ENCODE measurements around the gene BANF2. TPM values are rescaled to one million over a fixed set of nuclear protein-coding genes. Genes with fewer than 3 reads are reported as not detected.

Gene BANF2
- total RNA-seq, 1 experiment from 2014 or later = not detected

- no peak overlapping the region for H3K9ac ChIP-seq (ENCODE audit: extremely low read depth, insufficient read length, low read length)
- no CpG with 5 or more reads among the region's 2 CpGs for WGBS (ENCODE audit: extremely low coverage, insufficient read length, low lambda C conversion rate)
- H3K14ac ChIP-seq (ENCODE audit: insufficient read depth, low read length) = no peak overlapping the region
- Mint-ChIP-seq H3K4me1 (peaks cover 21 to 23% of the 10 kb centered on the region in 2 experiments), H3K4me3 (no peak overlapping the region), H3K9me3 (peaks cover 10 to 26% of the 10 kb centered on the region in 2 experiments), H3K36me3 (ENCODE audit: insufficient read depth in 1 of 3, low read depth in 3 of 3) (peaks cover 0 to 14% (median 10%) of the 10 kb centered on the region in 3 experiments; a peak in 6 of 7 replicates), H3K27me3 (ENCODE audit: low read depth) (peaks cover 22% of the 10 kb centered on the region), H3K27ac (no peak overlapping the region)
- no peak overlapping the region for H3T11ph ChIP-seq (ENCODE audit: low read length)
- DNase-seq = no peak
- H3K23me2 ChIP-seq (ENCODE audit: insufficient read length, low read depth, low read length, poor library complexity, severe bottlenecking) = no peaks in the 10 kb centered on the region
- no peak overlapping the region for H2AK5ac ChIP-seq (ENCODE audit: insufficient read length, low read length)
- H4K20me1 ChIP-seq (ENCODE audit: control insufficient read depth, insufficient read depth, insufficient read length) = no peaks in the 10 kb centered on the region
- H2AFZ ChIP-seq (ENCODE audit: low read length) = no peak overlapping the region
- no peaks in the 10 kb centered on the region for H3K9me3 ChIP-seq (ENCODE audit: control insufficient read depth, low read depth, low read length)
- TF ChIP-seq CTCF (conservative IDR thresholded peaks at IDR 0.05) = no peak
- no peaks in the 10 kb centered on the region for H3K79me1 ChIP-seq (ENCODE audit: insufficient read depth, low read depth, low read length, poor library complexity, severe bottlenecking)
- no peak overlapping the region for H4K91ac ChIP-seq (ENCODE audit: insufficient read length, low read depth, low read length)
- H4K8ac ChIP-seq (replicated peaks; ENCODE audit: insufficient read length, low read depth, low read length) = no peak overlapping the region
- H3K27ac ChIP-seq (ENCODE audit: insufficient read length, low read depth, low read length) = no peak overlapping the region
- no peaks in the 10 kb centered on the region for H3K79me2 ChIP-seq (ENCODE audit: insufficient read depth, low read length)
- no peak overlapping the region for H3K56ac ChIP-seq (ENCODE audit: insufficient read length, low read depth, low read length)
- H2BK12ac ChIP-seq (ENCODE audit: insufficient read length, low read depth, low read length) = no peak overlapping the region
- no peaks in the 10 kb centered on the region for H3K27me3 ChIP-seq (ENCODE audit: insufficient read depth, low read length)
- H2BK120ac ChIP-seq (ENCODE audit: low read depth, low read length, poor library complexity, severe bottlenecking) = no peak overlapping the region
- H3K4ac ChIP-seq (ENCODE audit: low read depth, low read length) = no peak overlapping the region
- no peak overlapping the region for H3K18ac ChIP-seq (ENCODE audit: insufficient read length, low read depth, low read length)
- no peak overlapping the region for H3K23ac ChIP-seq (ENCODE audit: insufficient read length, low read depth, low read length)
- no peak overlapping the region for H2BK15ac ChIP-seq (ENCODE audit: low read depth, low read length)
- H3K4me2 ChIP-seq (ENCODE audit: insufficient read depth, insufficient read length, low read length) = no peak overlapping the region
- peaks cover 3% of the 10 kb centered on the region; the same call in 1 of the 2 replicates for H3K4me1 ChIP-seq (ENCODE audit: insufficient read depth, low read length)
- no peak overlapping the region for H2BK5ac ChIP-seq (ENCODE audit: insufficient read length, low read length)
- no peak overlapping the region for H2BK20ac ChIP-seq (ENCODE audit: low read depth, low read length, poor library complexity, severe bottlenecking)
- H4K5ac ChIP-seq (ENCODE audit: insufficient read length, low read depth, low read length) = no peak overlapping the region
Observed at GRCh38 chr20:17757496-17757895, 57.7 kb downstream of the BANF2 start.
